ENCODE data around the gene TLR8.
A peak's percentile ranks its signal among the peaks of the same experiment; 100 is the strongest.

TLR8 gene

GRCh38 chrX:12953420-12953819 lies 47.0 kb downstream of the TLR8 start:
- H3K27me3 ChIP-seq (ENCODE audit: insufficient read depth, low read length): no peaks in the 10 kb centered on the region
- no CpG with 5 or more reads among the region's 8 CpGs for WGBS (ENCODE audit: extremely low coverage, insufficient coverage, insufficient read length)
- no peak overlapping the region for H2AK5ac ChIP-seq (ENCODE audit: low read length)
- no peak overlapping the region for H4K91ac ChIP-seq (ENCODE audit: low read depth, low read length)
- H3K9ac ChIP-seq (ENCODE audit: low read length): no peak overlapping the region
- H2BK5ac ChIP-seq (ENCODE audit: low read depth, low read length, poor library complexity): no peak overlapping the region
- no peak overlapping the region for H4K8ac ChIP-seq (ENCODE audit: low read depth, low read length)
- H3K79me1 ChIP-seq (ENCODE audit: low read length): peaks cover 17% of the 10 kb centered on the region
- H3K36me3 ChIP-seq (ENCODE audit: control insufficient read depth in 1 of 2, insufficient read depth in 2 of 2, low read length in 2 of 2): no peaks in the 10 kb centered on the region
- no peak overlapping the region for H3K4me2 ChIP-seq (ENCODE audit: low read length)
- H3K14ac ChIP-seq (ENCODE audit: low read length): no peak overlapping the region
- peaks cover 20 to 32% of the 10 kb centered on the region in 2 experiments for H3K4me1 ChIP-seq (ENCODE audit: control insufficient read depth in 1 of 2, insufficient read depth in 2 of 2, low read length in 2 of 2)
- no peak overlapping the region for H2BK12ac ChIP-seq (ENCODE audit: low read length)
- no peaks in the 10 kb centered on the region for H3K79me2 ChIP-seq (ENCODE audit: control insufficient read depth, insufficient read depth, low read length, poor library complexity)
- no peak overlapping the region for H3K4me3 ChIP-seq (ENCODE audit: low read depth, low read length)
- H4K12ac ChIP-seq (ENCODE audit: low read depth, low read length): no peak overlapping the region
- H3K23ac ChIP-seq (ENCODE audit: low read length): no peak overlapping the region
- H3K4ac ChIP-seq (ENCODE audit: low read depth, low read length): no peak overlapping the region
- no peaks in the 10 kb centered on the region for H3K9me3 ChIP-seq (ENCODE audit: insufficient read depth, low read depth, low read length)
- H2BK120ac ChIP-seq (ENCODE audit: insufficient read depth, low read length, poor library complexity): no peak overlapping the region
- H2AFZ ChIP-seq (ENCODE audit: insufficient read depth, low read length, poor library complexity): no peak overlapping the region
- no peak overlapping the region for H3K18ac ChIP-seq (ENCODE audit: low read length)
- no peak overlapping the region for H3K27ac ChIP-seq (ENCODE audit: low read depth, low read length)
- no peak for DNase-seq

GRCh38 chrX:12954376-12954775 lies 48.0 kb downstream of the TLR8 start:
- Histone ChIP-seq H2AFZ (ENCODE audit: insufficient read depth, low read length, poor library complexity) (no peak overlapping the region), H3K4me2 (ENCODE audit: low read length) (no peak overlapping the region), H2BK5ac (ENCODE audit: low read depth, low read length, poor library complexity) (no peak overlapping the region), H3K4me3 (ENCODE audit: low read depth, low read length) (no peak overlapping the region), H4K8ac (ENCODE audit: low read depth, low read length) (no peak overlapping the region), H3K4ac (ENCODE audit: low read depth, low read length) (no peak overlapping the region), H3K23ac (ENCODE audit: low read length) (no peak overlapping the region), H3K18ac (ENCODE audit: low read length) (no peak overlapping the region), H3K4me1 (ENCODE audit: control insufficient read depth in 1 of 2, insufficient read depth in 2 of 2, low read length in 2 of 2) (peaks cover 16 to 24% of the 10 kb centered on the region in 2 experiments), H3K9ac (ENCODE audit: low read length) (no peak overlapping the region), H2BK12ac (ENCODE audit: low read length) (no peak overlapping the region), H4K12ac (ENCODE audit: low read depth, low read length) (no peak overlapping the region), H2AK5ac (ENCODE audit: low read length) (no peak overlapping the region), H3K14ac (ENCODE audit: low read length) (no peak overlapping the region), H4K91ac (ENCODE audit: low read depth, low read length) (no peak overlapping the region), H3K36me3 (ENCODE audit: control insufficient read depth in 1 of 2, insufficient read depth in 2 of 2, low read length in 2 of 2) (no peaks in the 10 kb centered on the region), H3K9me3 (ENCODE audit: insufficient read depth, low read depth, low read length) (no peaks in the 10 kb centered on the region), H3K79me1 (ENCODE audit: low read length) (peaks cover 17% of the 10 kb centered on the region), H3K27me3 (ENCODE audit: insufficient read depth, low read length) (no peaks in the 10 kb centered on the region), H3K79me2 (ENCODE audit: control insufficient read depth, insufficient read depth, low read length, poor library complexity) (no peaks in the 10 kb centered on the region), H3K27ac (ENCODE audit: low read depth, low read length) (no peak overlapping the region), H2BK120ac (ENCODE audit: insufficient read depth, low read length, poor library complexity) (no peak overlapping the region)
- DNase-seq: no peak
- no CpG with 5 or more reads among the region's 9 CpGs for WGBS (ENCODE audit: extremely low coverage, insufficient coverage, insufficient read length)

GRCh38 chrX:12954981-12955380 lies 48.6 kb downstream of the TLR8 start:
- WGBS (ENCODE audit: extremely low coverage, insufficient coverage, insufficient read length): no CpG with 5 or more reads among the region's 4 CpGs
- no peak overlapping the region for H4K8ac ChIP-seq (ENCODE audit: low read depth, low read length)
- H3K4me2 ChIP-seq (ENCODE audit: low read length): no peak overlapping the region
- no peaks in the 10 kb centered on the region for H3K79me2 ChIP-seq (ENCODE audit: control insufficient read depth, insufficient read depth, low read length, poor library complexity)
- peak overlapping the region; percentile 22 for H2BK12ac ChIP-seq (ENCODE audit: low read length)
- H3K9ac ChIP-seq (ENCODE audit: low read length): no peak overlapping the region
- H3K4ac ChIP-seq (ENCODE audit: low read depth, low read length): no peak overlapping the region
- H3K23ac ChIP-seq (ENCODE audit: low read length): no peak overlapping the region
- peaks cover 16 to 18% of the 10 kb centered on the region in 2 experiments for H3K4me1 ChIP-seq (ENCODE audit: control insufficient read depth in 1 of 2, insufficient read depth in 2 of 2, low read length in 2 of 2)
- no peaks in the 10 kb centered on the region for H3K36me3 ChIP-seq (ENCODE audit: control insufficient read depth in 1 of 2, insufficient read depth in 2 of 2, low read length in 2 of 2)
- DNase-seq: no peak
- H3K4me3 ChIP-seq (ENCODE audit: low read depth, low read length): no peak overlapping the region
- H4K91ac ChIP-seq (ENCODE audit: low read depth, low read length): no peak overlapping the region
- no peak overlapping the region for H2AK5ac ChIP-seq (ENCODE audit: low read length)
- H3K14ac ChIP-seq (ENCODE audit: low read length): no peak overlapping the region
- no peak overlapping the region for H2BK5ac ChIP-seq (ENCODE audit: low read depth, low read length, poor library complexity)
- H2AFZ ChIP-seq (ENCODE audit: insufficient read depth, low read length, poor library complexity): no peak overlapping the region
- no peaks in the 10 kb centered on the region for H3K27me3 ChIP-seq (ENCODE audit: insufficient read depth, low read length)
- no peaks in the 10 kb centered on the region for H3K9me3 ChIP-seq (ENCODE audit: insufficient read depth, low read depth, low read length)
- H3K79me1 ChIP-seq (ENCODE audit: low read length): peaks cover 17% of the 10 kb centered on the region
- no peak overlapping the region for H2BK120ac ChIP-seq (ENCODE audit: insufficient read depth, low read length, poor library complexity)
- no peak overlapping the region for H3K18ac ChIP-seq (ENCODE audit: low read length)
- H3K27ac ChIP-seq (ENCODE audit: low read depth, low read length): no peak overlapping the region
- H4K12ac ChIP-seq (ENCODE audit: low read depth, low read length): peak overlapping the region; percentile 43

GRCh38 chrX:12955882-12956703 lies 49.7 kb downstream of the TLR8 start:
- no CpG with 5 or more reads among the region's 20 CpGs for WGBS (ENCODE audit: extremely low coverage, insufficient coverage, insufficient read length)

More at GRCh38 chrX:12955882-12956703, 49.7 kb downstream of the TLR8 start:
- Histone ChIP-seq H2BK5ac (ENCODE audit: low read depth, low read length, poor library complexity) (no peak overlapping the region), H3K14ac (ENCODE audit: low read length) (peak overlapping the region; percentile 79), H4K12ac (ENCODE audit: low read depth, low read length) (peak overlapping the region; percentile 63), H3K4me3 (ENCODE audit: low read depth, low read length) (no peak overlapping the region), H3K9ac (ENCODE audit: low read length) (no peak overlapping the region), H4K8ac (ENCODE audit: low read depth, low read length) (peak overlapping the region; percentile 21), H3K27me3 (ENCODE audit: insufficient read depth, low read length) (no peaks in the 10 kb centered on the region), H3K27ac (ENCODE audit: low read depth, low read length) (no peak overlapping the region), H3K4me1 (ENCODE audit: control insufficient read depth in 1 of 2, insufficient read depth in 2 of 2, low read length in 2 of 2) (peaks cover 6 to 11% of the 10 kb centered on the region in 2 experiments), H3K9me3 (ENCODE audit: insufficient read depth, low read depth, low read length) (no peaks in the 10 kb centered on the region), H2BK12ac (ENCODE audit: low read length) (peak overlapping the region; percentile 82), H3K79me2 (ENCODE audit: control insufficient read depth, insufficient read depth, low read length, poor library complexity) (no peaks in the 10 kb centered on the region), H3K23ac (ENCODE audit: low read length) (no peak overlapping the region), H3K36me3 (ENCODE audit: control insufficient read depth in 1 of 2, insufficient read depth in 2 of 2, low read length in 2 of 2) (no peaks in the 10 kb centered on the region), H3K18ac (ENCODE audit: low read length) (peak overlapping the region; percentile 18), H3K4ac (ENCODE audit: low read depth, low read length) (peak overlapping the region; percentile 27), H2AFZ (ENCODE audit: insufficient read depth, low read length, poor library complexity) (peak overlapping the region; percentile 45), H2BK120ac (ENCODE audit: insufficient read depth, low read length, poor library complexity) (peak overlapping the region; percentile 83), H2AK5ac (ENCODE audit: low read length) (peak overlapping the region; percentile 83), H3K79me1 (ENCODE audit: low read length) (peaks cover 11% of the 10 kb centered on the region), H3K4me2 (ENCODE audit: low read length) (no peak overlapping the region), H4K91ac (ENCODE audit: low read depth, low read length) (peak overlapping the region; percentile 64)
- peak in 1 of 2 donors; percentile 18 for DNase-seq

All from trophoblast cell (in vitro differentiated cells and primary cell).